AG09309 (cell line): Measurements from ENCODE around the gene ATP6AP1.

ENCODE experiments used
- DNase-seq: peaks from one replicate; pipeline ENCODE4 v3.0.0-alpha.2; 2010; ENCODE audit warnings: low read depth
- H3K4me3 ChIP-seq: 2 replicates; pipeline ENCODE4 v1.5.1; 2011; ENCODE audit warnings: mild to moderate bottlenecking, low read depth, low read length, moderate library complexity; ENCODE audit not compliant: control insufficient read depth
- CTCF ChIP-seq: IDR thresholded peaks from 2 replicates; pipeline ENCODE4 v1.5.1; 2011; ENCODE audit warnings: mild to moderate bottlenecking, low read depth, low read length, inconsistent platforms; ENCODE audit not compliant: insufficient read depth, control insufficient read depth; ENCODE audit errors: missing control alignments

ATP6AP1 gene

GRCh38 chrX:154466907-154467306 lies 38.4 kb downstream of the ATP6AP1 start:
- no peak for TF ChIP-seq CTCF
- no peak overlapping the region for H3K4me3 ChIP-seq
- no peak for DNase-seq

GRCh38 chrX:154467556-154467955 lies 39.1 kb downstream of the ATP6AP1 start:
- no peak for DNase-seq
- TF ChIP-seq CTCF: no peak
- H3K4me3 ChIP-seq: no peak overlapping the region

DNA sequence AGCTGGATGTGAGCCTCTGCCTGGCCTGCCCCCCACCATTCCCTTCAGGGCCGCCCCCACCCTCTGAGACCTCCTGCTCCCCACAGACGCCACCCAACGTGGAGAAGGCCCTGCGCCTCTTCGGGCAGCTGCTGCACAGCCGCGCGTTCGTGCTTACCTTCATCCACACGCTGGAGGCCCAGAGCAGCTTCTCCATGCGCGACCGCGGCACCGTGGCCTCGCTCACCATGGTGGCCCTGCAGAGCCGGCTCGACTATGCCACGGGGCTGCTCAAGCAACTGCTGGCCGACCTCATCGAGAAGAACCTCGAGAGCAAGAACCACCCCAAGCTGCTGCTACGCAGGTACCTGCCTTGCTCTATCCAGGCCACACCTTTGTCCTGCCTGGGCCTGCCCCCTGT lies 39.7 kb downstream of the ATP6AP1 start:
- DNase-seq: no peak
- H3K4me3 ChIP-seq: no peak overlapping the region
- TF ChIP-seq CTCF: no peak

DNA sequence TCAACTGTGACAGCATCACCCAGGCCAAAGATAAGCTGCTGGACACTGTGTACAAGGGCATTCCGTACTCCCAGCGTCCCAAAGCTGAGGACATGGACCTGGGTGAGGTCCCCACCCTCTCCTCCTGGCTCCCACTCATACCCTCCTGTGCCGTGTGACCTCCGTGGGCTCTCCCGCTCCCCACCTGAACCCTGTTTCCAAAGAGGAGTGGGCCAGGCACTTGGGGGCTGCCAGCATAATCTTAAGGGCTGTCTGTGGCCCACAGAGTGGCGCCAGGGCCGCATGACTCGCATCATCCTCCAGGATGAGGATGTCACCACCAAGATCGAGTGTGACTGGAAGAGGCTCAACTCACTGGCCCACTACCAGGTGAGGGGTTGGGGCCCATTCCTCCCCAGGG lies 40.6 kb downstream of the ATP6AP1 start:
- TF ChIP-seq CTCF: no peak
- DNase-seq: no peak

GRCh38 chrX:154469880-154470279 lies 41.4 kb downstream of the ATP6AP1 start:
- no peak for TF ChIP-seq CTCF
- DNase-seq: no peak
- H3K4me3 ChIP-seq: no peak overlapping the region

More for the DNA sequence above, 40.6 kb downstream of the ATP6AP1 start:
- no peak overlapping the region for H3K4me3 ChIP-seq

DNA sequence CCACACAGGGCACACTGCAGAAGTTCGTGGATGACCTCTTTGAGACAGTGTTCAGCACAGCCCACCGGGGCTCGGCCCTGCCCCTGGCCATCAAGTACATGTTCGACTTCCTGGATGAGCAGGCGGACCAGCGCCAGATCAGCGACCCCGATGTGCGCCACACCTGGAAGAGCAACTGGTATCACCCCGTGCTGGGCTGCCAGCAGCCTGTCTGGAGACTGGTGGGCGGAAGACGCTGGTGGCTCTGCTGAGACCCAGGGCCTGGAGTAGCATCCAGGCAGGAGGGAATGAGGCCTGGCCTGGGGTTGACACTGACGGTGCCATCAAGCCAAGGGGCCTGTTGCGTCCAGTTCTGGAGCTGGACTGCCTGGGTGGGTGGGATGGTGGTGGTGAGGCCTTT lies 42.0 kb downstream of the ATP6AP1 start:
- no peak overlapping the region for H3K4me3 ChIP-seq
- TF ChIP-seq CTCF: no peak
- no peak for DNase-seq

DNA sequence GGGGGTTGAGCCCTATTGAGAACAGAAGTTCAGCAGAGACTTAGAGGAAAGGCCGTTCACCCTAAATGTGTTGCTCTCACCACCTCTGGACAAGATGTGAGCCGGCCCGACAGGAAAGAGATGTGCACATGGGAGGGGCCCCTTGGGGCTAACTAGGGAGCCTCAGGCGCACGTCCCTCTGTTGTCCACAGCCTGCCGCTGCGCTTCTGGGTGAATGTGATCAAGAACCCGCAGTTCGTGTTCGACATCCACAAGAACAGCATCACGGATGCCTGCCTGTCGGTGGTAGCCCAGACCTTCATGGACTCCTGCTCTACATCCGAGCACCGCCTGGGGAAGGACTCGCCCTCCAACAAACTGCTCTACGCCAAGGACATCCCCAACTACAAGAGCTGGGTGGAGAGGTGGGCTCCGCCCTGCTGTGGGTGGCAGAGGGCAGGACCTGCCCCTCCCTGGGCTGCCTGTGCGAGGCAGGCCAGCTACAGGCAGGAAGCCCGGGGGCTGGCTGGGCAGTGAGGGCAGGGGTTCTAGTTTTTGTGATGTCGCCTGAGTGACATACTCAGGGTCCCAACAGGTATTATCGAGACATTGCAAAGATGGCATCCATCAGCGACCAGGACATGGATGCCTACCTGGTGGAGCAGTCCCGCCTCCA lies 42.6 kb downstream of the ATP6AP1 start:
- H3K4me3 ChIP-seq: no peak overlapping the region

More for the DNA sequence above, 42.6 kb downstream of the ATP6AP1 start:
- DNase-seq: no peak
- no peak for TF ChIP-seq CTCF
